Right renal cortex interstitium (tissue), 3 donors: ENCODE data around the gene ERFE. TPM values are rescaled to one million over a fixed set of nuclear protein-coding genes. Genes with fewer than 3 reads are reported as not detected.

Experiments
- DNase-seq, 3 donors: peaks; one replicate each; pipeline ENCODE4 v3.0.0-alpha.2; 2013; ENCODE audit warnings: low read depth in 3 of 3, low spot score in 2 of 3
- polyA plus RNA-seq, 3 donors: library from polyadenylated mRNA; unstranded; fragments of 120-200 nt; gene quantifications; one replicate each; pipeline ENCODE4 v1.2.1, GENCODE V29; 2013; ENCODE audit not compliant: insufficient read length in 3 of 3

ERFE gene
- polyA plus RNA-seq, 3 donors, result 4.3 to 5.1 (median 4.9) TPM

DNA sequence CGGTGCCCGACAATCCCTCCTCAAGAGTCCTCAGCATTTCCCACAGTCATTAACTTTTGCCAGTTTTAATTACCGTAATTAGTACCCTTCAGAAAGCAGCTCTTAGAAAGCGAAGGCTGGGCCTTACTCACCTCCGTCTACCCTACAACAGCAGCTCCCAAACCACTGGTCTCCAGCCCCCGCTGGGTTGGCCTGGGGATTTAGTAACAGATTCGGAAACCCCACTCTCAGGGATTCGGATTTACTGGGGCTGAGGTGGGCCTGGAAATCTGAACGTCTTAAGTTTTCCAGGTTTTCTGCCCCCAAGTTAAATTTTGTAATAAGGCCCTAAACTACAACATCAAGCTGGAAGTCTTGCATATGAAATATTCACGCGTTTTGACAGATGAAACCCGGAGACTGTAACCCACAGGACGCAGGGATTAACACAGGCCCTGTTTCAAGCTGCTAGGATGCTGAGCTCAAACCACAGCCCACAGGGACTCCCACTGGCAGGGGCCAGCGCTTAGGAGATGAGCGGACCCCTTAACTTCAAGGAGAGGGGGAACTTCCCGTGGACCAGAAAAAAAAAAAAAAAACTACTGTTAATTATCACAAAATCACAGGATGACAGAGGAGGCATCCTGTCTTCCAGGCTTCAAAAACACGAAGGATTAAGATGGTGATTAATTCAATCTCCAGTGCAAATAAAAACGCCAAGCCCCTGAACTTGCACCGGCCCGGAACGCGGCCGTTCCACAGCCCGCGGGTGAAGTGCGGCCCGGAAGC lies 43.7 kb downstream of the ERFE start:
- DNase-seq, result no peak

DNA sequence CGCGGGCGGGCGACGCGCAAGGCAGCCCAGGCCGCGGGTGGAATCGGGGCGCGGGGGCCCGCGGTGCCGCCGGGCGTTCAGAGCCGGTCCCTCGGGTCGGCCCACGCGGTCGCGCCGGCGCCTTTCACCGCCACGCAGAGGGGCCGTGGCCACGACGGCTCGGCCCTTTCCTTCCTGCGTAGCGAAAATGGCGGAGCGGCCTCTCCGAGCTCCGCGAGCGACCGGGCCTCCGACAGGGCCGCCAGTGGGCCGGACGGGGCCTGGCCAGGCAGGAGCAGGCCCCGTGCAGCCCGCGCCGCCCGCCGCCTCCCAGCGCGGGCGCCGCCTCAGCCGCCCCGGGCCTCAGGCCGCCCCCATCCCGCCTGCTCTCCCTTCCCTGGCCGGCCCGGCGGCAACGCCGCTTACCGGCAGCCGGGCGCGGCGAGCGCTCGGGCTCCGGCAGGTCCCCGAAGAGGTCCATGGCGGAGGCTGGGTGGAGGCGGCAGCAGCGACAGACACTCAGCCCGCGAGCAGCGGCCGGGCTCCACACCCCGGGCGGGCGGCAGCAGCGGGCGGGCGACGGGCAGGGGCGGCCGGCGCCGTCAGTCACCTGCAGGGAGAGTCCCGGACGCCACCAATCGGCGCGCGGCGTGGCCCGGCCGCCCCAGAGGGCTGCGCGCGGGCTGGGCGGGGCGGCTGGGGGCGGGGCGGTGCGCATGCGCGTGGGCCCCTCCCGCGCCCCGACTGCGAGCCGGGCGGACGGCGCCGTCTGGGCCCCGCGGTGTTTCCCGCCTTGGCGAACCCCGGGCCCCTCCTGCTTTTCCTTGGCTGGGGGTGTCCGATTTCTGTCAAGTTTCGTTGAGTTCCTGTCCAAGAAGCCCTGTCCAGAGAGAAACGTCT lies 44.6 kb downstream of the ERFE start, which contains the start of gene ILKAP:
Gene ILKAP (minus strand): TSS at position 602 of the 879 bp plus-strand sequence. CDS start 142 bp downstream, at position 460.
- DNase-seq, result peak; percentile 20 to 67 (median 67)

DNA sequence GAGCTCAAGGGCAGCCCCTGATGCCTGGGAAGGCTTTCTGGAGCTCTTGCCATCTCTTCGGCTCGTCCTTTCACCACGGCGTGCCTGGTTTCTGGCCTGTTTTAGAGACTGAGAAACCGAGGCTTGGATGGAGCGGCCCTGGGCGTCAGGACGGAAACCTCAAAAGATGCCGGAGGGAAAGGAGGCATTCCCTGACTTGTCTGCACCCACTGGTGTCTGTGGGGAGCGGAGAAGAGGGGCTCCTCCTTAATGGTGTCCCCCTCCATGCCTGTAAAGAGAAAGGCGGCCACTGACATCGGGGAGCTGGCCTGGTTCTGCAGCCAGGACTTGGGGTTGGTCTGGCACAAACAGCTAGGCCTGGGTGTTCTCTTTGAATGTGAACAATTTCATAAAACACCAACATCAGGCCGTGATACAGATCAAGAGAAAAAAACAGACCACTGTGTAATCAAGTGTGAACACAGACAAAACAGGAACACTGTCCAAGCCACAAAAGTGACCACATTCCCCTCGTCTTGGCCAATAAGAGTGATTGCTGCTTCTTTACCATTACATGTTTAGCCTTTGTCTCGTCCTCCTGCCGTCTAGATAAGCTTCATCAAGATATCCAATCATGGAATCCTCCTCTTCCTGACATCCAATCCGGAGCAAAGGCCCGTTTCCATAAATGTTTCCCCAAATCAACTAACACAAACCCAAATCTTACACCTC lies 45.4 kb downstream of the ERFE start:
- DNase-seq, result peak in 1 of 3 donors; percentile 45

DNA sequence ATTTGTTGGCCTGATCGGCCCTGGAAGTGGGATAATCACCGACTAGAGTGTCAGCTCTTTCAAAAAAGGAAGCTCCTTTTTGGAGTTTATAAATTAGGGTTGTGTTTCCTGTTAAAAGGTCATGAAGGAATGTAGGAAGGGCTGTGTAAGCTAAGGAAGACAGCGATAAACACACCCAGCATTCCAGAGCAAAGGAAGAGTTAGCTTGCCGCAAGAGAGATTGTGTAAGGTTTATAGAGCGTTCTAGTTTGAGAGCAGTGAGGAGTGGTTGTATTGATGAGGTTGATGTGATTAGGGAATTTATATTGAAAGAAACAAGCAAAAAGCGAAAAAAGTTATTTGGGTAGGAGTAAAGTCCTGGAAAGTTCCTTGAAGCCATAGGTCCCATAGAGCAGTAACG lies 48.2 kb downstream of the ERFE start:
- no peak for DNase-seq

DNA sequence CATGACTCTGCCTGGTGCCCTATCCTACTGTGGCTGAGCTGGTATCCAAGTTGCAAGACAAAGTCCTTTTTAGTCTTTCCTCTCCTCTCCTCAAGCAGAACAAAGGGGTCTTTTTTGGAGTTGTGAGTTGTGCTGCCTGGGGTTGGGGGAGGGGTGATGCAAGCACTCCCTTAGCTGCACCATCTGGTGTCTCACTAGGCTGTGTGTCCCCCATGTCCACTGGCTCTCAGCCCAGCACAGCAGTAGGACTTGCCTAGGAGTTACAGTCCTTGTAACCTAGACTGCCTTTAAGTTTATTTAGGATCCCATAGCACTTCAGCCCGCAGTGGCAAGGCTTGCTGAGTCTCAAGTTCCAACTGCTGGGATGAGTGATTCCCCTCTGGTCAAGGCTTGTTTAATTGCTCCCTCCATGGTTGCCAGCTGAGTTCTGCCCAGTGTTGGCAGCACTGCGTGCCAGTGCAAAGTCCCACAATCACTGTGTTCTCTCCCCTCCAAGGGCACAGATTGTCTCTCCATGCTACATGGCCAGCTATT lies 57.9 kb downstream of the ERFE start:
- DNase-seq, result no peak

Other genes with a start within 250 kb of the ERFE start
- 10 to 100 TPM; 42.7 to 47.3 (median 45.3) TPM for gene UBE2F, start 192.0 kb upstream of the ERFE start, polyA plus RNA-seq
- gene SCLY, start 98.0 kb upstream of the ERFE start, polyA plus RNA-seq, result 10 to 100 TPM; 21.1 to 30.3 (median 27.2) TPM
- 1 to 10 TPM in 2 of 3 donors, under 1 TPM in 1; 0.39 to 1.4 (median 1.3) TPM for gene ESPNL, start 58.6 kb upstream of the ERFE start, polyA plus RNA-seq
- gene KLHL30, start 20.3 kb upstream of the ERFE start, polyA plus RNA-seq, result under 1 TPM; 0.18 to 0.24 (median 0.22) TPM
- gene ILKAP, start 44.7 kb downstream of the ERFE start, polyA plus RNA-seq, result 10 to 100 TPM; 39.3 to 42.9 (median 42.4) TPM
- 1 to 10 TPM; 3.6 to 4.5 (median 4.2) TPM for gene HES6, start 81.1 kb downstream of the ERFE start, polyA plus RNA-seq
- 1 to 10 TPM; 5.1 to 6.0 (median 5.1) TPM for gene PER2, start 129.6 kb downstream of the ERFE start, polyA plus RNA-seq
- 10 to 100 TPM; 19.7 to 22.8 (median 21.3) TPM for gene TRAF3IP1, start 161.5 kb downstream of the ERFE start, polyA plus RNA-seq